Right lung (tissue), 10 donors: Measurements from ENCODE around the gene ERMN. TPM values are rescaled to one million over a fixed set of nuclear protein-coding genes. Genes with fewer than 3 reads are reported as not detected.
"Not testable (repeated sequence)": the region's sequence is repeated elsewhere in the genome, so short reads cannot be mapped to it uniquely, and the experiment has no call there.

Experiments used
- DNase-seq, 2 donors: peaks; one replicate each; pipeline ENCODE4 v3.0.0-alpha.2; 2013
- long read RNA-seq, 8 donors: transcript quantifications; one replicate each; lab custom pipeline, GENCODE V29; 2026
- polyA plus RNA-seq, 5 donors: library from polyadenylated mRNA; unstranded; fragments of 120-200 nt; gene quantifications; one replicate each; pipeline versions ENCODE4 v1.2.1 to v1.2.3, GENCODE V29; 2013; ENCODE audit warnings: inconsistent platforms in 1 of 5, low replicate concordance in 1 of 5; ENCODE audit not compliant: insufficient read length in 5 of 5, insufficient read depth in 1 of 5

Gene ERMN
- polyA plus RNA-seq, result under 1 TPM; 0.12 to 0.77 (median 0.28) TPM
- long read RNA-seq, donor 1, result 0 reads
- long read RNA-seq, donor 2, result 0 reads
- long read RNA-seq, donor 3, result 0 reads
- long read RNA-seq, donor 4, result 0 reads
- long read RNA-seq, donor 5, partial matches to known transcripts, result 0 of 1 reads
- long read RNA-seq, donor 5, other reads (novel, unspliced or antisense), result 0 of 1 reads
- long read RNA-seq, donor 6, result 0 reads
- long read RNA-seq, donor 7, result 0 reads
- long read RNA-seq, donor 8, result 0 reads

- DNase-seq, result no peak
Observed at GRCh38 chr2:157325786-157326185, at the start of gene ERMN. TSS of gene ERMN (minus strand) at chr2:157325824. CDS start at chr2:157325642, 182 bp downstream.

GRCh38 chr2:157375384-157375783 is 49.8 kb upstream of the ERMN start:
- DNase-seq, result no peak

- not testable (repeated sequence) for DNase-seq
Observed at GRCh38 chr2:157368508-157368907, 42.9 kb upstream of the ERMN start.

- DNase-seq, result no peak
Observed at GRCh38 chr2:157367704-157368103, 42.1 kb upstream of the ERMN start.

GRCh38 chr2:157364257-157364974 is 38.8 kb upstream of the ERMN start:
- no peak for DNase-seq

- no peak for DNase-seq
Observed at GRCh38 chr2:157363612-157364101, 38.0 kb upstream of the ERMN start.

- DNase-seq, result no peak
Observed at GRCh38 chr2:157362627-157363026, 37.0 kb upstream of the ERMN start.

- no peak for DNase-seq
Observed at GRCh38 chr2:157361526-157361925, 35.9 kb upstream of the ERMN start.

GRCh38 chr2:157359628-157360027 is 34.0 kb upstream of the ERMN start:
- no peak for DNase-seq

GRCh38 chr2:157355618-157356017 is 30.0 kb upstream of the ERMN start:
- no peak for DNase-seq

GRCh38 chr2:157349949-157350515 is 24.4 kb upstream of the ERMN start:
- DNase-seq, result no peak

GRCh38 chr2:157348291-157348921 is 22.8 kb upstream of the ERMN start:
- DNase-seq, result no peak

- DNase-seq, result no peak
Observed at GRCh38 chr2:157345647-157346389, 20.2 kb upstream of the ERMN start.

GRCh38 chr2:157341381-157341780 is 15.8 kb upstream of the ERMN start:
- not testable (repeated sequence) for DNase-seq

- no peak for DNase-seq
Observed at GRCh38 chr2:157339965-157340655, 14.5 kb upstream of the ERMN start.

- DNase-seq, result no peak
Observed at GRCh38 chr2:157337978-157338377, 12.4 kb upstream of the ERMN start.

- no peak for DNase-seq
Observed at GRCh38 chr2:157336137-157337010, 10.8 kb upstream of the ERMN start.

- no peak for DNase-seq
Observed at GRCh38 chr2:157334797-157335196, 9.2 kb upstream of the ERMN start.

- no peak for DNase-seq
Observed at GRCh38 chr2:157334335-157334734, 8.7 kb upstream of the ERMN start.
